ENCODE measurements around the gene GLCCI1. TPM values are rescaled to one million over a fixed set of nuclear protein-coding genes. Genes with fewer than 3 reads are reported as not detected.

GLCCI1 gene
- total and polyA plus RNA-seq, 2 of the 13 experiments (the other 11 are each of a cell fraction or from before 2014, with no cell fraction given) = 1.3 to 1.7 TPM

DNA sequence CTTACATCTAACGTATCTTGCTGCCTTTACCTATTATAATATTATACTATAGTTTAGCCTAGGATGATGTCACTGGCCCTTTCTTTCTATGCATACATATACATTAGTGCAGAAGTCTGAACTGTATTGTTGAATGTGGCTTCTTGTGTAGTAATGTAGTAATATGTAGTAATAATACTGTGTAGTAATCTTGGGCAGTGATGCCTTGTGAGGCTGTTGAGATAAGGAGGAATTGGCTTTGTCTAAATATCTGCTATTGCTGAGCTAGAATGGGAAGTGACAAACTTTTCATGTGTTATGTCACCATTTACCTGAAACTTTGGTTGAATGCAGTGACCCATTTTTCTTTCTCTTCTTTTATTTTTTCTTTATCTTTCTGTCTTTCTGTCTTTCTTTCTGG, 11.0 kb downstream of the GLCCI1 start:
- Histone ChIP-seq H3K9me3 (ENCODE audit: low read length) (no peaks in the 10 kb centered on the region), H2AFZ (ENCODE audit: low read length) (no peak overlapping the region), H3K27ac (ENCODE audit: extremely low read length, insufficient read depth, low read length) (no peak overlapping the region), H3K36me3 (replicated peaks in 1 of 2; ENCODE audit: control insufficient read depth in 1 of 2, insufficient read depth in 2 of 2, low read length in 2 of 2) (no peaks in the 10 kb centered on the region), H3K9ac (ENCODE audit: insufficient read depth, low read depth, low read length) (no peak overlapping the region), H3K4me2 (ENCODE audit: low read depth, low read length) (no peak overlapping the region), H3K4me1 (ENCODE audit: insufficient read depth, low read length) (no peaks in the 10 kb centered on the region), H3K27me3 (ENCODE audit: control insufficient read depth in 1 of 2, insufficient read depth in 2 of 2, low read length in 2 of 2) (no peaks in the 10 kb centered on the region), H3K79me2 (ENCODE audit: insufficient read depth, low read length) (no peaks in the 10 kb centered on the region), H3K4me3 (replicated peaks in 1 of 3; ENCODE audit: insufficient read depth in 1 of 3, low read depth in 2 of 3, low read length in 3 of 3) (no peak overlapping the region), H4K20me1 (ENCODE audit: insufficient read depth, low read length) (no peaks in the 10 kb centered on the region)
- DNase-seq (ENCODE audit: low spot score) = no peak
- ChIA-PET POLR2A (no interaction called here), CTCF (ENCODE audit: low intra/inter-chr PET ratio, low total read pairs) (no interaction called here)
- WGBS (ENCODE audit: low lambda C conversion rate) = 80% methylated on average over 1 of the region's 1 CpG
- no TSS peak for BruUV-seq (replicated peaks)
- ATAC-seq = no peak
- intact Hi-C loops (cut with micrococcal nuclease; ENCODE audit: unreplicated experiment) (no loop called here), in situ Hi-C loops (cut with HindIII; ENCODE audit: extremely low pct_ligation_motif_present, low pct_unique_long_range_greater_than_20kb) (no loop called here)
- FAIRE-seq = no peak
- TF ChIP-seq GFI1 (CRISPR knock-in tag; IDR thresholded peaks at IDR 0.05; ENCODE audit: borderline replicate concordance) = no peak
- no peak for TF ChIP-seq HOXD1 (CRISPR knock-in tag; IDR thresholded peaks at IDR 0.05)
- TF ChIP-seq, protein P1, sequence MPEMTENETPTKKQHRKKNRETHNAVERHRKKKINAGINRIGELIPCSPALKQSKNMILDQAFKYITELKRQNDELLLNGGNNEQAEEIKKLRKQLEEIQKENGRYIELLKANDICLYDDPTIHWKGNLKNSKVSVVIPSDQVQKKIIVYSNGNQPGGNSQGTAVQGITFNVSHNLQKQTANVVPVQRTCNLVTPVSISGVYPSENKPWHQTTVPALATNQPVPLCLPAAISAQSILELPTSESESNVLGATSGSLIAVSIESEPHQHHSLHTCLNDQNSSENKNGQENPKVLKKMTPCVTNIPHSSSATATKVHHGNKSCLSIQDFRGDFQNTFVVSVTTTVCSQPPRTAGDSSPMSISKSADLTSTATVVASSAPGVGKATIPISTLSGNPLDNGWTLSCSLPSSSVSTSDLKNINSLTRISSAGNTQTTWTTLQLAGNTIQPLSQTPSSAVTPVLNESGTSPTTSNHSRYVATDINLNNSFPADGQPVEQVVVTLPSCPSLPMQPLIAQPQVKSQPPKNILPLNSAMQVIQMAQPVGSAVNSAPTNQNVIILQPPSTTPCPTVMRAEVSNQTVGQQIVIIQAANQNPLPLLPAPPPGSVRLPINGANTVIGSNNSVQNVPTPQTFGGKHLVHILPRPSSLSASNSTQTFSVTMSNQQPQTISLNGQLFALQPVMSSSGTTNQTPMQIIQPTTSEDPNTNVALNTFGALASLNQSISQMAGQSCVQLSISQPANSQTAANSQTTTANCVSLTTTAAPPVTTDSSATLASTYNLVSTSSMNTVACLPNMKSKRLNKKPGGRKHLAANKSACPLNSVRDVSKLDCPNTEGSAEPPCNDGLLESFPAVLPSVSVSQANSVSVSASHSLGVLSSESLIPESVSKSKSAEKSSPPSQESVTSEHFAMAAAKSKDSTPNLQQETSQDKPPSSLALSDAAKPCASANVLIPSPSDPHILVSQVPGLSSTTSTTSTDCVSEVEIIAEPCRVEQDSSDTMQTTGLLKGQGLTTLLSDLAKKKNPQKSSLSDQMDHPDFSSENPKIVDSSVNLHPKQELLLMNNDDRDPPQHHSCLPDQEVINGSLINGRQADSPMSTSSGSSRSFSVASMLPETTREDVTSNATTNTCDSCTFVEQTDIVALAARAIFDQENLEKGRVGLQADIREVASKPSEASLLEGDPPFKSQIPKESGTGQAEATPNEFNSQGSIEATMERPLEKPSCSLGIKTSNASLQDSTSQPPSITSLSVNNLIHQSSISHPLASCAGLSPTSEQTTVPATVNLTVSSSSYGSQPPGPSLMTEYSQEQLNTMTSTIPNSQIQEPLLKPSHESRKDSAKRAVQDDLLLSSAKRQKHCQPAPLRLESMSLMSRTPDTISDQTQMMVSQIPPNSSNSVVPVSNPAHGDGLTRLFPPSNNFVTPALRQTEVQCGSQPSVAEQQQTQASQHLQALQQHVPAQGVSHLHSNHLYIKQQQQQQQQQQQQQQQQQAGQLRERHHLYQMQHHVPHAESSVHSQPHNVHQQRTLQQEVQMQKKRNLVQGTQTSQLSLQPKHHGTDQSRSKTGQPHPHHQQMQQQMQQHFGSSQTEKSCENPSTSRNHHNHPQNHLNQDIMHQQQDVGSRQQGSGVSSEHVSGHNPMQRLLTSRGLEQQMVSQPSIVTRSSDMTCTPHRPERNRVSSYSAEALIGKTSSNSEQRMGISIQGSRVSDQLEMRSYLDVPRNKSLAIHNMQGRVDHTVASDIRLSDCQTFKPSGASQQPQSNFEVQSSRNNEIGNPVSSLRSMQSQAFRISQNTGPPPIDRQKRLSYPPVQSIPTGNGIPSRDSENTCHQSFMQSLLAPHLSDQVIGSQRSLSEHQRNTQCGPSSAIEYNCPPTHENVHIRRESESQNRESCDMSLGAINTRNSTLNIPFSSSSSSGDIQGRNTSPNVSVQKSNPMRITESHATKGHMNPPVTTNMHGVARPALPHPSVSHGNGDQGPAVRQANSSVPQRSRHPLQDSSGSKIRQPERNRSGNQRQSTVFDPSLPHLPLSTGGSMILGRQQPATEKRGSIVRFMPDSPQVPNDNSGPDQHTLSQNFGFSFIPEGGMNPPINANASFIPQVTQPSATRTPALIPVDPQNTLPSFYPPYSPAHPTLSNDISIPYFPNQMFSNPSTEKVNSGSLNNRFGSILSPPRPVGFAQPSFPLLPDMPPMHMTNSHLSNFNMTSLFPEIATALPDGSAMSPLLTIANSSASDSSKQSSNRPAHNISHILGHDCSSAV (CRISPR knock-in tag; IDR thresholded peaks at IDR 0.05; ENCODE audit: borderline replicate concordance) = no peak
- no peak for TF ChIP-seq ATF7-NPFF (CRISPR knock-in tag; IDR thresholded peaks at IDR 0.05; ENCODE audit: low read depth)
- no peak for TF ChIP-seq KLF13 (CRISPR knock-in tag; IDR thresholded peaks at IDR 0.05)
- TF ChIP-seq ZNF816 (CRISPR knock-in tag; IDR thresholded peaks at IDR 0.05; ENCODE audit: borderline replicate concordance) = no peak
- TF ChIP-seq NFATC3 (CRISPR knock-in tag; IDR thresholded peaks at IDR 0.05) = no peak
- TF ChIP-seq ZNF33A (CRISPR knock-in tag; IDR thresholded peaks at IDR 0.05; ENCODE audit: borderline replicate concordance) = no peak
- TF ChIP-seq, protein P2, sequence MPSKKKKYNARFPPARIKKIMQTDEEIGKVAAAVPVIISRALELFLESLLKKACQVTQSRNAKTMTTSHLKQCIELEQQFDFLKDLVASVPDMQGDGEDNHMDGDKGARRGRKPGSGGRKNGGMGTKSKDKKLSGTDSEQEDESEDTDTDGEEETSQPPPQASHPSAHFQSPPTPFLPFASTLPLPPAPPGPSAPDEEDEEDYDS (CRISPR knock-in tag; IDR thresholded peaks at IDR 0.05) = no peak
- TF ChIP-seq BRCA1 (CRISPR knock-in tag; IDR thresholded peaks at IDR 0.05) = no peak
